Loucy (cell line): Measurements from ENCODE around the gene HOXD10.

Source experiments
- H2AFZ ChIP-seq: fragments of 200-600 bp; sonication (generic); 2 replicates; pipeline ENCODE4 v1.6.0; 2016; ENCODE audit warnings: antibody characterized with exemption, mild to moderate bottlenecking, low read length, moderate library complexity
- H3F3A ChIP-seq: fragments of 200-600 bp; 2 replicates; pipeline ENCODE4 v1.6.0; 2016; ENCODE audit warnings: antibody characterized with exemption, low read depth, mild to moderate bottlenecking
- H3K27me3 ChIP-seq: fragments of 200-600 bp; sonication (generic); 2 replicates; pipeline ENCODE4 v1.6.1; 2014; ENCODE audit warnings: low read length, mild to moderate bottlenecking; ENCODE audit not compliant: insufficient read depth, poor library complexity, severe bottlenecking
- H3K36me3 ChIP-seq: fragments of 200-600 bp; sonication (generic); 2 replicates; pipeline ENCODE4 v1.6.1; 2016; ENCODE audit warnings: low read length; ENCODE audit not compliant: insufficient read depth
- H3K4me1 ChIP-seq: fragments of 200-600 bp; sonication (generic); 2 replicates; pipeline ENCODE4 v1.5.1; 2014; ENCODE audit warnings: low read length, mild to moderate bottlenecking; ENCODE audit not compliant: insufficient read depth, poor library complexity, severe bottlenecking
- H3K4me2 ChIP-seq: fragments of 200-600 bp; sonication (generic); 2 replicates; pipeline ENCODE4 v1.6.0; 2014; ENCODE audit warnings: antibody characterized with exemption, low read length, low read depth, mild to moderate bottlenecking; ENCODE audit not compliant: poor library complexity, severe bottlenecking
- H3K4me3 ChIP-seq: fragments of 200-600 bp; sonication (generic); 2 replicates; pipeline ENCODE4 v1.5.1; 2014; ENCODE audit warnings: low read length, mild to moderate bottlenecking, mixed read lengths; ENCODE audit not compliant: poor library complexity, severe bottlenecking
- H3K79me2 ChIP-seq: fragments of 200-600 bp; sonication (generic); 2 replicates; pipeline ENCODE4 v1.6.1; 2014; ENCODE audit warnings: low read length; ENCODE audit not compliant: insufficient read depth
- H3K9ac ChIP-seq: fragments of 200-600 bp; sonication (generic); 2 replicates; pipeline ENCODE4 v1.6.0; 2014; ENCODE audit warnings: mild to moderate bottlenecking, low read depth, low read length, moderate library complexity; ENCODE audit not compliant: poor library complexity, severe bottlenecking
- H3K9me2 ChIP-seq: fragments of 200-600 bp; sonication (generic); replicated peaks from 2 replicates; pipeline ENCODE4 v1.6.1; 2016; ENCODE audit warnings: low read depth, low read length, mixed read lengths
- H3K9me3 ChIP-seq: fragments of 200-600 bp; sonication (generic); 2 replicates; pipeline ENCODE4 v1.6.1; 2014; ENCODE audit warnings: mild to moderate bottlenecking, antibody characterized with exemption, low read length, low read depth; ENCODE audit not compliant: insufficient read depth
- H4K20me1 ChIP-seq: fragments of 200-600 bp; sonication (generic); 2 replicates; pipeline ENCODE4 v1.6.0; 2014; ENCODE audit warnings: antibody characterized with exemption, low read length, mild to moderate bottlenecking; ENCODE audit not compliant: insufficient read depth, poor library complexity, severe bottlenecking
- EZH2phosphoT487 ChIP-seq: fragments of 200-600 bp; IDR thresholded peaks from 2 replicates; pipeline ENCODE4 v1.6.1; 2018; ENCODE audit warnings: antibody characterized with exemption, mild to moderate bottlenecking, moderate library complexity, borderline replicate concordance
- TF ChIP-seq, protein P1 (sequence below): fragments of 200-600 bp; sonication (generic); conservative IDR thresholded peaks from 2 replicates; pipeline ENCODE4 v1.5.1; 2014; ENCODE audit warnings: mild to moderate bottlenecking, antibody characterized with exemption, low read length

The HOXD10 gene

DNA sequence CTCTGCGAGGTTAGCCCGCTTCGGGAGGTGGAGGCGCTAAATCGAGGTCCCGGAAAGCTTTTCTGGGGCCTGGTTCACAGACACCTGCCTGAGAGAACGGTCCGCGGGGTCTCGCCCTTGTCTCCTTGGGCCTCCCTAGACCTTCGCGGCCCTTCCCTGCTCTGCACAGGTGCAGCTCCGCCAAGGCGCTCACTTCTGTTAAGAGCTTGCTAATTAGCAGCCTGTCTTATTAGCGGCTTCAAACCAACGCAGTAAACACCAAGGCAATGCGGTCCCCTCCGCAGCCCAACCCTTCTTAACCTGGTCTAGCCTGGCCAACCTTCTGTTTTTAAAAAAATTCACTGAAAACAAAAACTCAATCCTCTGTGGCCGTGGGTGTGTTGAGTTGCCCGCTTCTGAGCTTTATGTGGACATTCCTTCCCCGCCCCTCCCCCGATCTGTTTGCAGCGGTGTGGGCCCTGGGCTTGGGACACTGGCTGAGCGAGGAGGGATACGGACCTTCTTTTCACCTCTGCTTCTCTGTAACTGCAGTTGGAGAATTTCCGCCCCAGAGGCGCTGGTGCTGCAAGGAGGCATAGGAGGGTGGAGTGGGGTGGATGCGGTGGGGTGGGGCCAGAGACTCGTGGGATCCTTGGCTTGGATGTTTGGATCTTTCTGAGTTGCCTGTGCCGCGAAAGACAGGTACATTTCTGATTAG, 31.4 kb downstream of the HOXD10 start:
- H3K36me3 ChIP-seq: no peaks in the 10 kb centered on the region
- no peaks in the 10 kb centered on the region for H3F3A ChIP-seq
- H3K9me3 ChIP-seq: no peaks in the 10 kb centered on the region
- no peak overlapping the region for H3K4me3 ChIP-seq
- no peak overlapping the region for H3K4me2 ChIP-seq
- H3K9me2 ChIP-seq: no peaks in the 10 kb centered on the region
- H3K27me3 ChIP-seq: no peaks in the 10 kb centered on the region
- H3K4me1 ChIP-seq: no peaks in the 10 kb centered on the region
- TF ChIP-seq EZH2phosphoT487: no peak
- TF ChIP-seq, protein P1, sequence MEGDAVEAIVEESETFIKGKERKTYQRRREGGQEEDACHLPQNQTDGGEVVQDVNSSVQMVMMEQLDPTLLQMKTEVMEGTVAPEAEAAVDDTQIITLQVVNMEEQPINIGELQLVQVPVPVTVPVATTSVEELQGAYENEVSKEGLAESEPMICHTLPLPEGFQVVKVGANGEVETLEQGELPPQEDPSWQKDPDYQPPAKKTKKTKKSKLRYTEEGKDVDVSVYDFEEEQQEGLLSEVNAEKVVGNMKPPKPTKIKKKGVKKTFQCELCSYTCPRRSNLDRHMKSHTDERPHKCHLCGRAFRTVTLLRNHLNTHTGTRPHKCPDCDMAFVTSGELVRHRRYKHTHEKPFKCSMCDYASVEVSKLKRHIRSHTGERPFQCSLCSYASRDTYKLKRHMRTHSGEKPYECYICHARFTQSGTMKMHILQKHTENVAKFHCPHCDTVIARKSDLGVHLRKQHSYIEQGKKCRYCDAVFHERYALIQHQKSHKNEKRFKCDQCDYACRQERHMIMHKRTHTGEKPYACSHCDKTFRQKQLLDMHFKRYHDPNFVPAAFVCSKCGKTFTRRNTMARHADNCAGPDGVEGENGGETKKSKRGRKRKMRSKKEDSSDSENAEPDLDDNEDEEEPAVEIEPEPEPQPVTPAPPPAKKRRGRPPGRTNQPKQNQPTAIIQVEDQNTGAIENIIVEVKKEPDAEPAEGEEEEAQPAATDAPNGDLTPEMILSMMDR: no peak
- H2AFZ ChIP-seq: no peak overlapping the region
- no peaks in the 10 kb centered on the region for H3K79me2 ChIP-seq
- H3K9ac ChIP-seq: no peak overlapping the region
- no peaks in the 10 kb centered on the region for H4K20me1 ChIP-seq

DNA sequence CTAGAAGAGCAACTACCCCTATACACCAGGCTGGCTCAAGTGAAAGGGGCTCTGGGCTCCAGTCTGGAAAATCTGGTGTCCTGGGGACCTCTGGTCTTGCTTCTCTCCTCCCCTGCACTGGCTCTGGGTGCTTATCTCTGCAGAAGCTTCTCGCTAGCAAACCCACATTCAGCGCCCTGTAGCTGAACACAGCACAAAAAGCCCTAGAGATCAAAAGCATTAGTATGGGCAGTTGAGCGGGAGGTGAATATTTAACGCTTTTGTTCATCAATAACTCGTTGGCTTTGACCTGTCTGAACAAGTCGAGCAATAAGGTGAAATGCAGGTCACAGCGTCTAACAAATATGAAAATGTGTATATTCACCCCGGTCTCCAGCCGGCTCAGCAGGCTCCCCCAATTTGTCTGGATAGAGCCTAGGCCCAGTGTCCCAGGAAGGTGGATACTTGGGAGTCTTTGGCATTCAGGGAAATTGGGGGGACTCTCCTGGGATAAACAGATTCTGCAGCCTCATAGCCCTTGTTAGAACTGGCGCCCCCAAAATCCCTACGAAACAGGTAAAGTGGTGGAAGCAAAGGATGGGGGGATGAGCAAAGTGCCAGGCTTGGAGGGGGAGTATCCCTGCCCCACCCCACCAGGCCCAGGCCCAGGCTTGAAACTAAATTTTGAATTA, 32.3 kb downstream of the HOXD10 start:
- H3K9me2 ChIP-seq: no peaks in the 10 kb centered on the region
- H3K27me3 ChIP-seq: no peaks in the 10 kb centered on the region
- no peak overlapping the region for H3K4me3 ChIP-seq
- no peaks in the 10 kb centered on the region for H4K20me1 ChIP-seq
- TF ChIP-seq EZH2phosphoT487: no peak
- TF ChIP-seq, protein P1: no peak
- no peaks in the 10 kb centered on the region for H3K36me3 ChIP-seq
- H3K4me2 ChIP-seq: no peak overlapping the region
- no peak overlapping the region for H2AFZ ChIP-seq
- H3K79me2 ChIP-seq: no peaks in the 10 kb centered on the region
- H3K9me3 ChIP-seq: no peaks in the 10 kb centered on the region
- no peak overlapping the region for H3K9ac ChIP-seq
- H3F3A ChIP-seq: no peaks in the 10 kb centered on the region
- H3K4me1 ChIP-seq: no peaks in the 10 kb centered on the region

DNA sequence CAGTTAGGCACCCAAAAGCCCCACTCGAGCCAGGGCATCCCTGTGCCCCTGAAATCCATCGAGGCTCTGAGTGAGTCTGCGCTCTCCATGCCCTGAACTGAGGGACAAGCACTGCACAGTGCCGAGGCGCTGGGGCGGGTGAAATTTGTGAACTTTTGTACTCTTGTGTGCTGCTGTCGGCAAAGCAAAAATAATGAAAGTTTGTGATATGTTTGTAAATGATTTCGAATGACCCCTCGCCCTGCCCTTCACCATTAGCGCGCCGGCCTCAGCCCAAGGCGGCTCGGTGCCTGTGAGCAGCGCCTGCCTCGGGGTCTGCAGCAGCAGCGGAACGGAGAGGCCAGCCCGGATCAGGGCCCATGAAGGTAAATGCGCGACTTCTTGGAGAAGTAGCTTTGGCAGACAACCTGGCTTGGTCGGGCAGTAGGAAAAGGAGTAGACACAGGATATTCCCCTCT, 32.9 kb downstream of the HOXD10 start:
- no peak overlapping the region for H3K9ac ChIP-seq
- H3K4me2 ChIP-seq: no peak overlapping the region
- no peaks in the 10 kb centered on the region for H3F3A ChIP-seq
- no peak for TF ChIP-seq EZH2phosphoT487
- TF ChIP-seq, protein P1: no peak
- H3K4me3 ChIP-seq: no peak overlapping the region
- no peaks in the 10 kb centered on the region for H3K4me1 ChIP-seq
- H3K9me2 ChIP-seq: no peaks in the 10 kb centered on the region
- no peaks in the 10 kb centered on the region for H3K9me3 ChIP-seq
- H2AFZ ChIP-seq: no peak overlapping the region
- no peaks in the 10 kb centered on the region for H3K36me3 ChIP-seq
- no peaks in the 10 kb centered on the region for H4K20me1 ChIP-seq
- H3K79me2 ChIP-seq: no peaks in the 10 kb centered on the region
- H3K27me3 ChIP-seq: no peaks in the 10 kb centered on the region
